Breast epithelium (tissue), 4 donors: ENCODE results near the gene RAPGEF4. TPM values are rescaled to one million over a fixed set of nuclear protein-coding genes. Genes with fewer than 3 reads are reported as not detected.

Source experiments
- DNase-seq, 2 donors: peaks; one replicate each; pipeline ENCODE4 v3.0.0-alpha.2; 2019; ENCODE audit warnings: low spot score in 2 of 2
- H3K27ac ChIP-seq, 2 donors: fragments of 200-600 bp; sonication (generic) in 1 of 2; one replicate each; pipeline ENCODE4 v1.5.1; 2016 to 2019; ENCODE audit warnings: mild to moderate bottlenecking in 1 of 2
- H3K27me3 ChIP-seq, 2 donors: fragments of 200-600 bp; sonication (generic) in 1 of 2; one replicate each; pipeline versions ENCODE4 v1.5.1 to v1.6.0; 2017 to 2019; ENCODE audit warnings: control low read depth in 1 of 2, mild to moderate bottlenecking in 1 of 2
- H3K36me3 ChIP-seq: fragments of 200-600 bp; one replicate; pipeline ENCODE4 v1.5.1; 2019
- H3K4me1 ChIP-seq, 2 donors: fragments of 200-600 bp; sonication (generic); one replicate each; pipeline ENCODE4 v1.5.1; 2016 to 2019; ENCODE audit warnings: control low read depth in 1 of 2
- H3K4me3 ChIP-seq, 3 donors: fragments of 200-600 bp; sonication (generic); 1 replicate in 2 of 3; 2 replicates in 1 of 3; pipeline ENCODE4 v1.5.1; 2016 to 2019; ENCODE audit warnings: mild to moderate bottlenecking in 3 of 3, moderate library complexity in 2 of 3
- H3K9me3 ChIP-seq, 2 donors: fragments of 200-600 bp; sonication (generic) in 1 of 2; one replicate each; pipeline ENCODE4 v1.5.1; 2016 to 2019; ENCODE audit warnings: control low read depth in 1 of 2
- CTCF ChIP-seq, 3 donors: fragments of 450-650 bp; IDR thresholded peaks; one replicate each; pipeline ENCODE4 v1.5.1; 2016 to 2017; ENCODE audit warnings: antibody characterized with exemption in 3 of 3, mild to moderate bottlenecking in 3 of 3, moderate library complexity in 3 of 3
- POLR2A ChIP-seq: fragments of 450-650 bp; IDR thresholded peaks from one replicate; pipeline ENCODE4 v1.6.1; 2016; ENCODE audit warnings: antibody characterized with exemption, mild to moderate bottlenecking, moderate library complexity
- POLR2AphosphoS5 ChIP-seq, 3 donors: sonication (generic); formaldehyde crosslinking; IDR thresholded peaks; one replicate each; pipeline ENCODE4 v1.6.1; 2017; ENCODE audit warnings: antibody characterized with exemption in 3 of 3
- intact Hi-C: fragments of 100-400 bp; cut with DNase I; formaldehyde crosslinking; loops from one replicate; pipeline ENCODE4 v1.15.1; 2023; ENCODE audit warnings: low total_unique reads
- total RNA-seq, 3 donors: library from RNA; depleted of rRNA; stranded (reverse); fragments of >200 nt; gene quantifications; one replicate each; pipeline ENCODE4 v1.1.0, GENCODE V29; 2016

Gene RAPGEF4
- total RNA-seq, 3 donors from 2014 or later: 7.7 to 12.8 (median 11.6) TPM

- no peak for DNase-seq
- intact Hi-C loops: no loop called here
- no peak overlapping the region for H3K4me3 ChIP-seq
- H3K27me3 ChIP-seq: no peaks in the 10 kb centered on the region
- peak overlapping the region; percentile 11 to 59 for H3K27ac ChIP-seq
- no peaks in the 10 kb centered on the region for H3K36me3 ChIP-seq
- TF ChIP-seq CTCF (IDR thresholded peaks at IDR 0.05): no peak
- no peak for TF ChIP-seq POLR2A
- no peak for TF ChIP-seq POLR2AphosphoS5 (IDR thresholded peaks at IDR 0.05)
- no peaks in the 10 kb centered on the region for H3K9me3 ChIP-seq
- peaks cover 0 to 4% of the 10 kb centered on the region in 2 donors for H3K4me1 ChIP-seq
Observed at GRCh38 chr2:172996387-172996961, 260.8 kb downstream of the RAPGEF4 start.

GRCh38 chr2:172997031-172997430 is 261.4 kb downstream of the RAPGEF4 start:
- peak overlapping the region; percentile 40 to 59 for H3K27ac ChIP-seq
- H3K27me3 ChIP-seq: no peaks in the 10 kb centered on the region
- no peak overlapping the region for H3K4me3 ChIP-seq
- intact Hi-C loops: no loop called here
- no peaks in the 10 kb centered on the region for H3K9me3 ChIP-seq
- TF ChIP-seq POLR2AphosphoS5 (IDR thresholded peaks at IDR 0.05): no peak
- TF ChIP-seq CTCF (IDR thresholded peaks at IDR 0.05): no peak
- TF ChIP-seq POLR2A: no peak
- H3K36me3 ChIP-seq: no peaks in the 10 kb centered on the region
- peaks cover 0 to 4% of the 10 kb centered on the region in 2 donors for H3K4me1 ChIP-seq
- DNase-seq: no peak

- no peak for TF ChIP-seq POLR2A
- TF ChIP-seq POLR2AphosphoS5 (IDR thresholded peaks at IDR 0.05): no peak
- TF ChIP-seq CTCF (IDR thresholded peaks at IDR 0.05): no peak
- Histone ChIP-seq H3K36me3 (no peaks in the 10 kb centered on the region), H3K27ac (no peak overlapping the region), H3K9me3 (no peaks in the 10 kb centered on the region), H3K27me3 (no peaks in the 10 kb centered on the region), H3K4me3 (no peak overlapping the region), H3K4me1 (peaks cover 0 to 4% of the 10 kb centered on the region in 2 donors)
- no peak for DNase-seq
- intact Hi-C loops: no loop called here
Observed at GRCh38 chr2:172998547-172999272, 263.1 kb downstream of the RAPGEF4 start.

GRCh38 chr2:172999641-173000386 is 264.2 kb downstream of the RAPGEF4 start:
- Histone ChIP-seq H3K4me3 (no peak overlapping the region), H3K36me3 (no peaks in the 10 kb centered on the region), H3K27me3 (no peaks in the 10 kb centered on the region), H3K4me1 (peaks cover 0 to 4% of the 10 kb centered on the region in 2 donors), H3K27ac (no peak overlapping the region), H3K9me3 (no peaks in the 10 kb centered on the region)
- no peak for TF ChIP-seq POLR2AphosphoS5 (IDR thresholded peaks at IDR 0.05)
- TF ChIP-seq CTCF (IDR thresholded peaks at IDR 0.05): no peak
- no peak for TF ChIP-seq POLR2A
- intact Hi-C loops: no loop called here
- no peak for DNase-seq
